Measurements from ENCODE around the gene C3AR1.

Gene C3AR1

GRCh38 chr12:8014836-8015235 is 51.3 kb downstream of the C3AR1 start:
- no peak for TF ChIP-seq CTCF (IDR thresholded peaks at IDR 0.05; ENCODE audit: low read depth, low read length)
- Histone ChIP-seq H3K36me3 (0 out of 2 replicates have a peak, but pooled peaks cover 3% of the 10 kb centered on the region), H3K9me3 (ENCODE audit: severe bottlenecking) (no peaks in the 10 kb centered on the region), H3K27ac (no peak overlapping the region), H3K27me3 (ENCODE audit: insufficient read depth, low read depth, severe bottlenecking) (no peaks in the 10 kb centered on the region), H3K4me3 (ENCODE audit: low read depth, low read length) (no peak overlapping the region)
- DNase-seq, result no peak

- no peak for TF ChIP-seq CTCF (IDR thresholded peaks at IDR 0.05; ENCODE audit: low read depth, low read length)
- Histone ChIP-seq H3K27ac (no peak overlapping the region), H3K27me3 (ENCODE audit: insufficient read depth, low read depth, severe bottlenecking) (no peaks in the 10 kb centered on the region), H3K4me3 (ENCODE audit: low read depth, low read length) (no peak overlapping the region), H3K36me3 (0 out of 2 replicates have a peak, but pooled peaks cover 3% of the 10 kb centered on the region), H3K9me3 (ENCODE audit: severe bottlenecking) (no peaks in the 10 kb centered on the region)
- no peak for DNase-seq
Measured at GRCh38 chr12:8012651-8013309, 53.4 kb downstream of the C3AR1 start.

- Histone ChIP-seq H3K27ac (no peak overlapping the region), H3K36me3 (0 out of 2 replicates have a peak, but pooled peaks cover 3% of the 10 kb centered on the region), H3K27me3 (ENCODE audit: insufficient read depth, low read depth, severe bottlenecking) (no peaks in the 10 kb centered on the region), H3K4me3 (ENCODE audit: low read depth, low read length) (no peak overlapping the region), H3K9me3 (ENCODE audit: severe bottlenecking) (no peaks in the 10 kb centered on the region)
- no peak for TF ChIP-seq CTCF (IDR thresholded peaks at IDR 0.05; ENCODE audit: low read depth, low read length)
- no peak for DNase-seq
Measured at GRCh38 chr12:8011331-8011730, 54.8 kb downstream of the C3AR1 start.
